Stimulated activated CD4-positive, alpha-beta T cell treated with anti-CD3 and anti-CD28 coated beads, Interleukin-2, amount 100 ng/mL, for 4 hours (primary cell): ENCODE results near the gene APELA.
"Not testable (repeated sequence)": the region's sequence is repeated elsewhere in the genome, so short reads cannot be mapped to it uniquely, and the experiment has no call there.

Experiments used
- DNase-seq: peaks from one replicate; pipeline ENCODE4 v3.0.0-alpha.2; 2020; ENCODE audit warnings: low read depth

APELA gene

GRCh38 chr4:164926301-164926700 is 49.3 kb downstream of the APELA start:
- DNase-seq: no peak

DNA sequence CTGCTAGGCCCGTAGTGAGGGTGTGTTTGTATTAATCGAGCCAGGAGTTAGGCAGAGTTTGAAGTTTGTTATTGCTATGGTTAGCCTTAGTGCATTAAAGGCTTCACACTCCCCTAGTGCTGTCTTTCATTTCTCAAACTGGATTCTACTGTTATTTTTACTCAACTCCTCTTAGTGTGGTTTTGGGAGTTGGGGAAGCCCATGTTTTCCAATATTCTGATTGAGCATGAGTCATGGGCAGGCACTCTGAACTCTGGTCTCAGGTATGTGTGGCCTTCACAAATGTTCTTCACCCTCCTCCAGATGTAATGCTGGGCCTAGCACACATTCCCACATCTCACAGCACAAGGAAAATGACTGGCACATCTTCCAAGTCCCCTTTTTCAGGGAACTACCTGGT is 50.1 kb downstream of the APELA start:
- not testable (repeated sequence) for DNase-seq

- no peak for DNase-seq
Observed at GRCh38 chr4:164930647-164931046, 53.7 kb downstream of the APELA start.

- DNase-seq: no peak
Observed at GRCh38 chr4:164931551-164932324, 54.8 kb downstream of the APELA start.

GRCh38 chr4:164933244-164933643 is 56.3 kb downstream of the APELA start:
- no peak for DNase-seq

GRCh38 chr4:164935363-164935762 is 58.4 kb downstream of the APELA start:
- no peak for DNase-seq

GRCh38 chr4:164935865-164936606 is 59.1 kb downstream of the APELA start:
- not testable (repeated sequence) for DNase-seq

DNA sequence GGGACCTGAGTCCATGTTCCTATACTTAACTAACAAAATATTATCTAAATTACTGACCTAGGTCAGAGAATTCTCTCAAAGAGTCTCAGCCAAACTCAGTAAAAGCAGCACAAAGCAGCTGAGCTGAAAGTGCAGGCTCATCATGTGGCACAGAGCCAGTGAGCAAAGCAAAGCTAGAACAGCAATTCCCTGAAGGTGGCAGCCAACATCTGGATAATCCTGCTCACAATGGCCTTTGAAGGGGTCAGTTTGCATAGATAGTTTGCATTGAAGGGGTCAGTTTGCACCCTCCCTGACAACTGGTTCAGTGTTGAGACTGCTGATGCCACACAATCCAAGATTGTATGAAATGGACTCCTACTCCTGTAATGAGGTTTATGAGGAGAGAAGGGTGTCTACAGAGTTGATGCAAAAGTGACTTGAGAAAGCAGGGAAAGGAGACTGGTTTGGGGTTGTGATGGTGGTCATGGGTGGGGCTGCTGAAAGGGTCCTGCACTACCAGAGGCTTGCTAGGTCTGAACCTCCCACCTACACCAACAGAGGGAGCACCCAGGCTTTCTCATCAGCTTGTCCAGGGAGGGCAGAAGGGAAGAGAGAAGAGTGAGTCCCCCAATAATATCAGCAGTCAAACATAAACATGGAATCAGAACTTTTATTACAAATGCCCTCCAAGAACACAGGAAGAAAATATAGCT is 60.7 kb downstream of the APELA start:
- no peak for DNase-seq

GRCh38 chr4:164943192-164943591 is 66.2 kb downstream of the APELA start:
- DNase-seq: no peak

GRCh38 chr4:164945146-164945545 is 68.2 kb downstream of the APELA start:
- DNase-seq: no peak

- DNase-seq: no peak
Observed at GRCh38 chr4:164946810-164947209, 69.8 kb downstream of the APELA start.
